OCI-LY7 (cell line): Measurements from ENCODE around the gene HECA. TPM values are rescaled to one million over a fixed set of nuclear protein-coding genes. Genes with fewer than 3 reads are reported as not detected.

Experiments used
- BruUV-seq: library from RNA; stranded (reverse); fragments of 400-500 nt; replicated peaks from 2 replicates; lab custom pipeline; 2021; lab: Mats Ljungman, UMichigan
- CTCF ChIA-PET: fragments of 300-600 bp; sonication (Branson Sonifier 250); formaldehyde crosslinking; loops from one replicate; lab custom pipeline; 2022; ENCODE audit warnings: antibody characterized with exemption; ENCODE audit not compliant: unreplicated experiment; lab: Charles Lee
- POLR2A ChIA-PET: fragments of 300-600 bp; sonication (Branson Sonifier 250); formaldehyde crosslinking; loops from one replicate; lab custom pipeline; 2022; ENCODE audit warnings: antibody characterized with exemption; lab: Charles Lee
- DNase-seq: peaks from one replicate; pipeline ENCODE4 v3.0.0-alpha.2; 2015; ENCODE audit warnings: low spot score
- H2AFZ ChIP-seq: fragments of 200-600 bp; sonication (generic), shearing (Covaris generic); 2 replicates; pipeline ENCODE4 v1.6.1; 2014; ENCODE audit warnings: mild to moderate bottlenecking, antibody characterized with exemption, low read length, moderate library complexity
- H3K27ac ChIP-seq: fragments of 200-600 bp; sonication (generic); 2 replicates; pipeline ENCODE4 v1.5.1; 2014; ENCODE audit warnings: mixed run types, low read depth, mild to moderate bottlenecking, moderate library complexity, low read length, inconsistent platforms; ENCODE audit not compliant: poor library complexity, severe bottlenecking
- H3K36me3 ChIP-seq: fragments of 200-600 bp; sonication (generic); 2 replicates; pipeline ENCODE4 v1.6.1; 2014; ENCODE audit warnings: mild to moderate bottlenecking, antibody characterized with exemption, low read length, moderate library complexity, mixed read lengths; ENCODE audit not compliant: insufficient read depth
- H3K4me1 ChIP-seq: fragments of 200-600 bp; sonication (generic); 2 replicates; pipeline ENCODE4 v1.5.1; 2014; ENCODE audit warnings: mild to moderate bottlenecking, low read length; ENCODE audit not compliant: insufficient read depth, poor library complexity, severe bottlenecking
- H3K4me2 ChIP-seq: fragments of 200-600 bp; sonication (generic); 2 replicates; pipeline ENCODE4 v1.6.1; 2014; ENCODE audit warnings: mild to moderate bottlenecking, low read length
- H3K4me3 ChIP-seq: fragments of 200-600 bp; sonication (generic); 2 replicates; pipeline ENCODE4 v1.5.1; 2014; ENCODE audit warnings: mild to moderate bottlenecking, low read depth, low read length; ENCODE audit not compliant: poor library complexity, severe bottlenecking
- H3K79me2 ChIP-seq: fragments of 200-600 bp; sonication (generic); 2 replicates; pipeline ENCODE4 v1.6.1; 2016; ENCODE audit warnings: low read depth, mild to moderate bottlenecking, low read length, moderate library complexity, mixed read lengths; ENCODE audit not compliant: insufficient read depth
- H3K9me2 ChIP-seq: fragments of 200-600 bp; sonication (generic); 2 replicates; pipeline ENCODE4 v1.6.1; 2016; ENCODE audit warnings: mild to moderate bottlenecking, low read length, mixed read lengths; ENCODE audit not compliant: insufficient read depth
- H3K9me3 ChIP-seq: fragments of 200-600 bp; sonication (generic); 2 replicates; pipeline ENCODE4 v1.6.1; 2014; ENCODE audit warnings: mild to moderate bottlenecking, mixed run types, low read length, mixed read lengths
- H4K20me1 ChIP-seq: fragments of 200-600 bp; sonication (generic); 2 replicates; pipeline ENCODE4 v1.6.1; 2014; ENCODE audit warnings: mild to moderate bottlenecking, antibody characterized with exemption, low read length, moderate library complexity, mixed read lengths; ENCODE audit not compliant: insufficient read depth
- CTCF ChIP-seq: fragments of 200-600 bp; sonication (generic); conservative IDR thresholded peaks from 2 replicates; pipeline ENCODE4 v1.5.1; 2014; ENCODE audit warnings: mild to moderate bottlenecking, antibody characterized with exemption, low read length, moderate library complexity, mixed read lengths
- EZH2phosphoT487 ChIP-seq: fragments of 200-600 bp; sonication (generic); IDR thresholded peaks from 2 replicates; pipeline ENCODE4 v1.6.1; 2018; ENCODE audit warnings: low read depth, borderline replicate concordance, mild to moderate bottlenecking, mixed run types, antibody characterized with exemption, low read length, moderate library complexity, mixed read lengths
- intact Hi-C: fragments of 100-400 bp; cut with micrococcal nuclease; formaldehyde crosslinking; loops from one replicate; pipeline ENCODE4 v1.10.0; 2022; ENCODE audit not compliant: unreplicated experiment
- total RNA-seq, 2 experiments: library from RNA; depleted of rRNA in 1 of 2; stranded (reverse); fragments of >200 nt in 1 of 2; shearing (Covaris generic) in 1 of 2; gene quantifications; 2 replicates each; pipeline ENCODE4 v1.2.3, GENCODE V29; 2014 to 2022

The HECA gene
- total RNA-seq, 2 experiments from 2014 or later, result 21.9 to 23.3 TPM

GRCh38 chr6:139152892-139153271, 18.0 kb downstream of the HECA start:
- no peaks in the 10 kb centered on the region for H3K9me2 ChIP-seq
- BruUV-seq, result no TSS peak
- peaks cover 7% of the 10 kb centered on the region for H3K4me1 ChIP-seq
- DNase-seq, result no peak
- intact Hi-C loops, result no loop called here
- H3K27ac ChIP-seq, result no peak overlapping the region
- ChIA-PET CTCF (interaction anchor here (1.2 to 1.3 kb wide), 2 partner anchors 8 to 16 kb away, joined by 3 read pairs; no protein-coding TSS in a partner anchor), POLR2A (interaction anchor here (0.6 to 2.3 kb wide), 3 partner anchors 15 to 77 kb away, joined by 4 to 10 read pairs (median 4); no protein-coding TSS in a partner anchor)
- H2AFZ ChIP-seq, result no peak overlapping the region
- H3K9me3 ChIP-seq, result no peaks in the 10 kb centered on the region
- no peak overlapping the region for H3K4me3 ChIP-seq
- no peak for TF ChIP-seq EZH2phosphoT487
- no peak for TF ChIP-seq CTCF
- H3K4me2 ChIP-seq, result no peak overlapping the region
- peaks cover 57% of the 10 kb centered on the region; the same call in 1 of the 2 replicates for H3K79me2 ChIP-seq
- H4K20me1 ChIP-seq, result peaks cover 5% of the 10 kb centered on the region; the same call in 1 of the 2 replicates
- peaks cover 4% of the 10 kb centered on the region; the same call in 1 of the 2 replicates for H3K36me3 ChIP-seq

GRCh38 chr6:139153855-139154254, 19.0 kb downstream of the HECA start:
- H3K4me3 ChIP-seq, result no peak overlapping the region
- H3K9me2 ChIP-seq, result no peaks in the 10 kb centered on the region
- H3K36me3 ChIP-seq, result peaks cover 5% of the 10 kb centered on the region; the same call in 1 of the 2 replicates
- CTCF ChIA-PET, result no interaction called here
- H4K20me1 ChIP-seq, result peaks cover 5% of the 10 kb centered on the region; the same call in 1 of the 2 replicates
- H2AFZ ChIP-seq, result no peak overlapping the region
- intact Hi-C loops, result no loop called here
- no peak for DNase-seq
- TF ChIP-seq CTCF (no peak), EZH2phosphoT487 (no peak)
- peaks cover 49% of the 10 kb centered on the region; the same call in 1 of the 2 replicates for H3K79me2 ChIP-seq
- no TSS peak for BruUV-seq
- H3K9me3 ChIP-seq, result no peaks in the 10 kb centered on the region
- POLR2A ChIA-PET, result interaction anchor here (0.7 kb wide), 2 partner anchors 9 to 183 kb away, joined by 3 to 4 read pairs; no protein-coding TSS in a partner anchor
- peaks cover 7% of the 10 kb centered on the region for H3K4me1 ChIP-seq
- H3K4me2 ChIP-seq, result no peak overlapping the region
- H3K27ac ChIP-seq, result no peak overlapping the region
